GOT3 (cell line): ENCODE results near the gene POLR3H.
"Not testable (repeated sequence)": the region's sequence is repeated elsewhere in the genome, so short reads cannot be mapped to it uniquely, and the experiment has no call there.

Experiments used
- DNase-seq: peaks from one replicate; lab custom pipeline; 2025; ENCODE audit warnings: mixed read lengths; lab: John Stamatoyannopoulos, UW

POLR3H gene

GRCh38 chr22:41543854-41544670 is at the start of gene POLR3H:
Gene POLR3H (minus strand): TSS chr22:41544470. CDS start chr22:41544101, 369 bp downstream.
- peak; percentile 90 for DNase-seq

- not testable (repeated sequence) for DNase-seq
These were observed 49.2 kb upstream of the POLR3H start for GRCh38 chr22:41593336-41593960.

- DNase-seq = peak; percentile 97
These were observed 45.3 kb upstream of the POLR3H start, which contains the start of gene PMM1 for GRCh38 chr22:41589391-41590241. Gene PMM1 (minus strand): TSS chr22:41589840. CDS start chr22:41589805, 35 bp downstream.

GRCh38 chr22:41587347-41587723 is 43.1 kb upstream of the POLR3H start:
- no peak for DNase-seq

- DNase-seq = no peak
These were observed 41.6 kb upstream of the POLR3H start for GRCh38 chr22:41585898-41586297.

GRCh38 chr22:41584881-41585280 is 40.6 kb upstream of the POLR3H start:
- DNase-seq = no peak

- no peak for DNase-seq
These were observed 38.4 kb upstream of the POLR3H start for GRCh38 chr22:41582694-41583093.

- DNase-seq = no peak
These were observed 35.7 kb upstream of the POLR3H start for GRCh38 chr22:41579997-41580355.

GRCh38 chr22:41579297-41579996 is 35.2 kb upstream of the POLR3H start:
- no peak for DNase-seq

GRCh38 chr22:41578818-41579217 is 34.5 kb upstream of the POLR3H start:
- no peak for DNase-seq

GRCh38 chr22:41578114-41578513 is 33.8 kb upstream of the POLR3H start:
- DNase-seq = no peak

GRCh38 chr22:41576877-41577276 is 32.6 kb upstream of the POLR3H start:
- no peak for DNase-seq

GRCh38 chr22:41575533-41575932 is 31.3 kb upstream of the POLR3H start:
- no peak for DNase-seq

GRCh38 chr22:41574847-41575381 is 30.6 kb upstream of the POLR3H start:
- no peak for DNase-seq

GRCh38 chr22:41573677-41574076 is 29.4 kb upstream of the POLR3H start:
- DNase-seq = no peak

- DNase-seq = not testable (repeated sequence)
These were observed 28.0 kb upstream of the POLR3H start for GRCh38 chr22:41572305-41572704.

- DNase-seq = no peak
These were observed 27.5 kb upstream of the POLR3H start for GRCh38 chr22:41571786-41572185.

GRCh38 chr22:41570221-41570620 is 26.0 kb upstream of the POLR3H start:
- DNase-seq = no peak

GRCh38 chr22:41568811-41569210 is 24.5 kb upstream of the POLR3H start:
- no peak for DNase-seq

GRCh38 chr22:41567512-41567768 is 23.2 kb upstream of the POLR3H start:
- DNase-seq = no peak

GRCh38 chr22:41565403-41566054 is 21.3 kb upstream of the POLR3H start:
- no peak for DNase-seq
